H1 (cell line): ENCODE results near the gene SLC1A7. TPM values are rescaled to one million over a fixed set of nuclear protein-coding genes. Genes with fewer than 3 reads are reported as not detected.

Experiments used
- CTCF ChIA-PET: fragments of 300-600 bp; sonication (Branson Sonifier 250); formaldehyde crosslinking; loops from one replicate; lab custom pipeline; 2021; ENCODE audit not compliant: partially characterized antibody; lab: Charles Lee
- POLR2A ChIA-PET: fragments of 300-600 bp; sonication (Branson Sonifier 250); formaldehyde crosslinking; loops from one replicate; lab custom pipeline; 2021; ENCODE audit warnings: inconsistent platforms; ENCODE audit not compliant: partially characterized antibody; lab: Charles Lee
- DNase-seq, 2 experiments: peaks; one replicate each; pipeline versions ENCODE4 v3.0.0 to v3.0.0-alpha.2; 2010 to 2022; ENCODE audit warnings: low spot score in 2 of 2, low read depth in 1 of 2, mixed read lengths in 1 of 2
- FAIRE-seq: peaks from 2 replicates; lab custom pipeline; 2011; peaks lifted over from hg19 to GRCh38; lab: Jason Lieb, UNC
- H2AFZ ChIP-seq: 2 replicates; pipeline ENCODE4 v1.8.1; 2012; ENCODE audit warnings: low read length, inconsistent platforms
- H2AK5ac ChIP-seq: 2 replicates; pipeline ENCODE4 v1.6.1; 2013; ENCODE audit warnings: low read depth, low read length
- H2BK120ac ChIP-seq: replicated peaks from 2 replicates; pipeline ENCODE3; 2013; ENCODE audit warnings: low read depth, low read length, inconsistent platforms
- H2BK12ac ChIP-seq: 2 replicates; pipeline ENCODE4 v1.6.1; 2013; ENCODE audit warnings: low read depth, low read length
- H2BK15ac ChIP-seq: 2 replicates; pipeline ENCODE4 v1.6.1; 2013; ENCODE audit warnings: low read length
- H2BK20ac ChIP-seq: 2 replicates; pipeline ENCODE4 v1.6.1; 2013; ENCODE audit warnings: low read length
- H2BK5ac ChIP-seq: 2 replicates; pipeline ENCODE4 v1.6.1; 2013; ENCODE audit warnings: low read depth, low read length
- H3K14ac ChIP-seq: 2 replicates; pipeline ENCODE4 v1.6.1; 2013; ENCODE audit warnings: inconsistent platforms; ENCODE audit not compliant: insufficient read length
- H3K18ac ChIP-seq: 2 replicates; pipeline ENCODE4 v1.6.1; 2013; ENCODE audit warnings: low read length; ENCODE audit errors: extremely low read depth
- H3K23ac ChIP-seq: 2 replicates; pipeline ENCODE4 v1.6.1; 2013; ENCODE audit warnings: inconsistent platforms; ENCODE audit not compliant: insufficient read length
- H3K23me2 ChIP-seq: 2 replicates; pipeline ENCODE4 v1.6.1; 2013; ENCODE audit warnings: low read depth, low read length
- H3K27ac ChIP-seq: 2 replicates; pipeline ENCODE4 v1.6.1; 2011; ENCODE audit warnings: low read depth, low read length, inconsistent platforms
- H3K27me3 ChIP-seq, 4 experiments: replicated peaks in 1 of 4; 1 replicate in 1 of 4; 2 replicates in 3 of 4; pipeline versions ENCODE4 v1.6.1 to v1.8.1; 2011 to 2013; ENCODE audit warnings: low read length in 3 of 4, mild to moderate bottlenecking in 3 of 4, inconsistent platforms in 2 of 4, mixed read lengths in 2 of 4, moderate library complexity in 1 of 4; ENCODE audit not compliant: control insufficient read depth in 3 of 4, insufficient read depth in 3 of 4; ENCODE audit errors: extremely low read depth in 1 of 4
- H3K36me3 ChIP-seq, 4 experiments: 2 replicates each; pipeline versions ENCODE4 v1.6.1 to v1.8.1; 2011 to 2013; ENCODE audit warnings: mild to moderate bottlenecking in 4 of 4, low read length in 3 of 4, moderate library complexity in 2 of 4, control low read depth in 1 of 4, inconsistent platforms in 1 of 4; ENCODE audit not compliant: insufficient read depth in 4 of 4, control insufficient read depth in 2 of 4
- H3K4ac ChIP-seq: replicated peaks from 2 replicates; pipeline ENCODE3; 2013; ENCODE audit warnings: low read length, low read depth, mixed read lengths, inconsistent platforms; ENCODE audit not compliant: insufficient read length
- H3K4me1 ChIP-seq, 4 experiments: replicated peaks in 1 of 4; 1 replicate in 1 of 4; 2 replicates in 3 of 4; pipeline versions ENCODE4 v1.6.1 to v1.8.1; 2011 to 2013; ENCODE audit warnings: low read length in 3 of 4, inconsistent platforms in 2 of 4, mixed read lengths in 1 of 4; ENCODE audit not compliant: insufficient read depth in 4 of 4, control insufficient read depth in 3 of 4
- H3K4me2 ChIP-seq, 2 experiments: 2 replicates each; pipeline versions ENCODE4 v1.6.1 to v1.8.1; 2011 to 2013; ENCODE audit warnings: low read depth in 2 of 2, low read length in 2 of 2, control low read depth in 1 of 2, inconsistent platforms in 1 of 2, mild to moderate bottlenecking in 1 of 2; ENCODE audit not compliant: insufficient read depth in 1 of 2
- H3K4me3 ChIP-seq, 4 experiments: fragments of 200-600, 300-600 bp in 1 of 4; sonication (generic), shearing (Covaris generic), sonication (Bioruptor Twin) in 1 of 4; 2 replicates each; pipeline versions ENCODE4 v1.5.1 to v1.8.1; 2011 to 2016; ENCODE audit warnings: low read length in 4 of 4, low read depth in 3 of 4, control low read depth in 2 of 4, inconsistent platforms in 2 of 4, mild to moderate bottlenecking in 2 of 4, mixed read lengths in 1 of 4, moderate library complexity in 1 of 4; ENCODE audit not compliant: insufficient read depth in 2 of 4; ENCODE audit errors: extremely low read depth in 1 of 4
- H3K56ac ChIP-seq: replicated peaks from 2 replicates; pipeline ENCODE3; 2013; ENCODE audit warnings: low read depth, mild to moderate bottlenecking, mixed read lengths, low read length, inconsistent platforms; ENCODE audit not compliant: insufficient read length
- H3K79me1 ChIP-seq: 2 replicates; pipeline ENCODE4 v1.6.1; 2013; ENCODE audit warnings: low read depth, low read length, control low read depth
- H3K79me2 ChIP-seq, 2 experiments: 2 replicates each; pipeline versions ENCODE4 v1.6.1 to v1.8.1; 2012 to 2013; ENCODE audit warnings: low read length in 2 of 2, mild to moderate bottlenecking in 2 of 2, inconsistent platforms in 1 of 2; ENCODE audit not compliant: insufficient read depth in 2 of 2, control insufficient read depth in 1 of 2
- H3K9ac ChIP-seq, 4 experiments: replicated peaks in 1 of 4; 1 replicate in 1 of 4; 2 replicates in 3 of 4; pipeline versions ENCODE4 v1.6.1 to v1.8.1; 2011 to 2013; ENCODE audit warnings: low read depth in 3 of 4, low read length in 3 of 4, control low read depth in 2 of 4, mild to moderate bottlenecking in 2 of 4, moderate library complexity in 2 of 4, inconsistent platforms in 1 of 4; ENCODE audit errors: extremely low read depth in 1 of 4
- H3K9me3 ChIP-seq, 2 experiments: 2 replicates each; pipeline versions ENCODE4 v1.6.1 to v1.8.1; 2012 to 2013; ENCODE audit warnings: mild to moderate bottlenecking in 2 of 2, moderate library complexity in 2 of 2, control low read depth in 1 of 2, inconsistent platforms in 1 of 2, low read depth in 1 of 2, low read length in 1 of 2, mixed read lengths in 1 of 2; ENCODE audit not compliant: insufficient read depth in 2 of 2
- H4K20me1 ChIP-seq, 2 experiments: replicated peaks in 1 of 2; 2 replicates each; pipeline versions ENCODE3 to v1.8.1; 2011 to 2013; ENCODE audit warnings: inconsistent platforms in 2 of 2, low read length in 2 of 2, mild to moderate bottlenecking in 1 of 2; ENCODE audit not compliant: insufficient read depth in 2 of 2, control insufficient read depth in 1 of 2
- H4K5ac ChIP-seq: 2 replicates; pipeline ENCODE4 v1.6.1; 2013; ENCODE audit warnings: low read length, low read depth, mixed read lengths, inconsistent platforms; ENCODE audit not compliant: insufficient read length
- H4K8ac ChIP-seq: 2 replicates; pipeline ENCODE4 v1.8.0; 2013; ENCODE audit warnings: mild to moderate bottlenecking, moderate library complexity, low read length, inconsistent platforms; ENCODE audit not compliant: insufficient read depth; ENCODE audit errors: extremely low read depth
- H4K91ac ChIP-seq: replicated peaks from 2 replicates; pipeline ENCODE3; 2013; ENCODE audit warnings: low read length, mixed read lengths, inconsistent platforms; ENCODE audit not compliant: insufficient read length
- MAFK ChIP-seq: IDR thresholded peaks from 2 replicates; pipeline ENCODE4 v1.6.1; 2012; ENCODE audit warnings: low read depth, mild to moderate bottlenecking, improper control_type of control experiment, low read length
- POLR2A ChIP-seq, 2 experiments: IDR thresholded peaks; 1 replicate in 1 of 2; 2 replicates in 1 of 2; pipeline ENCODE4 v1.6.1; 2011; ENCODE audit warnings: low read depth in 2 of 2, low read length in 2 of 2, mild to moderate bottlenecking in 2 of 2; ENCODE audit errors: control extremely low read depth in 1 of 2
- RAD21 ChIP-seq, 2 experiments: IDR thresholded peaks in 1 of 2; conservative IDR thresholded peaks in 1 of 2; 2 replicates each; pipeline ENCODE4 v1.6.1; 2011; ENCODE audit warnings: low read depth in 2 of 2, low read length in 2 of 2, improper control_type of control experiment in 1 of 2, inconsistent platforms in 1 of 2, mild to moderate bottlenecking in 1 of 2, moderate library complexity in 1 of 2
- WGBS, 2 experiments: shearing (Covaris generic) in 1 of 2; methylation state at CpG; one replicate each; pipeline versions ENCODE4 v1.1.6 to v1.1.7; 2013 to 2015; ENCODE audit warnings: low lambda C conversion rate in 2 of 2, mixed read lengths in 2 of 2, inconsistent platforms in 1 of 2, low coverage in 1 of 2, missing lambda C conversion rate in 1 of 2; ENCODE audit not compliant: insufficient replicate concordance in 2 of 2, insufficient coverage in 1 of 2, insufficient read length in 1 of 2; ENCODE audit errors: extremely low coverage in 1 of 2, missing lambda C conversion rate in 1 of 2; 5-methylcytosine and 5-hydroxymethylcytosine counted together
- polyA plus RNA-seq, 7 experiments: library from polyadenylated mRNA; depleted of rRNA in 3 of 7; stranded (reverse) in 5 of 7; unstranded in 2 of 7; fragments of >200 nt in 5 of 7; fragments of 200-250 nt in 2 of 7; gene quantifications; 1 replicate in 5 of 7; 2 replicates in 1 of 7; 4 replicates in 1 of 7; pipeline versions ENCODE4 v1.2.1 to v1.2.3, GENCODE V29; 2011 to 2013; ENCODE audit warnings: missing spikeins in 2 of 7, mixed read lengths in 2 of 7
- total RNA-seq: library from RNA; stranded (reverse); fragmentation: NEBNext Ultra II Directional; extraction: Animal tissue kit (Norgen Biotek cat#: 25700); gene quantifications from 2 replicates; pipeline ENCODE4 v1.2.1, GENCODE V29; 2021
- TF ChIP-seq, protein P1 (sequence below): IDR thresholded peaks from 2 replicates; pipeline ENCODE4 v1.6.1; 2011; ENCODE audit warnings: low read length, improper control_type of control experiment

SLC1A7 gene
- total and polyA plus RNA-seq, 2 of the 8 experiments (the other 6 are each of a cell fraction or from before 2014, with no cell fraction given) = not detected

DNA sequence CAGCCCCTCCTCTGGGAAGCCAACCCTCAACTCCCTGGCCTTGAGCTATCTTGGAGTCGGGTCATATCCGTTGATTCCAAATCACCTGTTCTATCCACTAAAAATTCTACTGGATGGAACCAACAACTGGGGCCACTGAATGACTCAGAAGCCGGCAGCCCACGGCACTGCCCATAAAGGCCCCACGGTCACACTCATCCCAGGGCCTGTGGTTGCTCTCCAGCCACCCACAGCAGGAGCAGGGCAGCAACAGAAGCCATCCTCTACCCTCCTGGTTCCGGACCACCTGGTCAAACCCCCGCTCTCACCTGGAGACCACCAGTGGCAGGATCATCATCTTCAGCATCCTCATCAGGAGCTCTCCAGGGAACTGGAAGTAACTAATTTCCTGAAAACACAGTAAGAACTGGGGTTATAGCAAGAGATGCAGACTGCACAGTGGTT, 8.4 kb downstream of the SLC1A7 start:
- no peaks in the 10 kb centered on the region for H3K79me1 ChIP-seq
- H4K8ac ChIP-seq = no peak overlapping the region
- H2BK12ac ChIP-seq = no peak overlapping the region
- ChIA-PET POLR2A (no interaction called here), CTCF (interaction anchor here (1.3 kb wide), 1 partner anchor 52 kb away, joined by 3 read pairs; no protein-coding TSS in a partner anchor)
- H2AK5ac ChIP-seq = no peak overlapping the region
- H3K4me1 ChIP-seq = no peaks in the 10 kb centered on the region
- no peak overlapping the region for H3K9ac ChIP-seq
- peaks cover 5 to 9% of the 10 kb centered on the region in 2 experiments; a peak in 3 of 4 replicates for H3K9me3 ChIP-seq
- TF ChIP-seq POLR2A (IDR thresholded peaks at IDR 0.05; ENCODE audit: control extremely low read depth in 1 of 2, low read depth in 2 of 2, low read length in 2 of 2) = no peak
- TF ChIP-seq RAD21 (IDR thresholded peaks at IDR 0.05 in 1 of 2, conservative IDR thresholded peaks at IDR 0.05 in 1 of 2; ENCODE audit: low read depth in 2 of 2, low read length in 2 of 2) = no peak
- TF ChIP-seq, protein P1, sequence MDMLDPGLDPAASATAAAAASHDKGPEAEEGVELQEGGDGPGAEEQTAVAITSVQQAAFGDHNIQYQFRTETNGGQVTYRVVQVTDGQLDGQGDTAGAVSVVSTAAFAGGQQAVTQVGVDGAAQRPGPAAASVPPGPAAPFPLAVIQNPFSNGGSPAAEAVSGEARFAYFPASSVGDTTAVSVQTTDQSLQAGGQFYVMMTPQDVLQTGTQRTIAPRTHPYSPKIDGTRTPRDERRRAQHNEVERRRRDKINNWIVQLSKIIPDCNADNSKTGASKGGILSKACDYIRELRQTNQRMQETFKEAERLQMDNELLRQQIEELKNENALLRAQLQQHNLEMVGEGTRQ = no peak
- TF ChIP-seq MAFK = no peak
- TF ChIP-seq, all 59 proteins: peak for 0
- H3K23me2 ChIP-seq = no peaks in the 10 kb centered on the region
- no peak overlapping the region for H2AFZ ChIP-seq
- no peak overlapping the region for H2BK20ac ChIP-seq
- H3K14ac ChIP-seq = no peak overlapping the region
- H4K5ac ChIP-seq = no peak overlapping the region
- H3K4me2 ChIP-seq = no peak overlapping the region
- WGBS, 2 experiments = 90% methylated on average over 7 of the region's 7 CpGs; no CpG with 5 or more reads in 1 of the 2 experiments
- no peaks in the 10 kb centered on the region for H3K79me2 ChIP-seq
- FAIRE-seq = no peak
- H3K27ac ChIP-seq = no peak overlapping the region
- H2BK5ac ChIP-seq = no peak overlapping the region
- no peak overlapping the region for H2BK15ac ChIP-seq
- H3K27me3 ChIP-seq = no peaks in the 10 kb centered on the region
- H3K56ac ChIP-seq = no peak overlapping the region
- no peak for DNase-seq
- no peaks in the 10 kb centered on the region for H3K36me3 ChIP-seq
- H3K18ac ChIP-seq = no peak overlapping the region
- H3K4me3 ChIP-seq = no peak overlapping the region
- no peak overlapping the region for H3K4ac ChIP-seq
- no peak overlapping the region for H4K91ac ChIP-seq
- no peak overlapping the region for H3K23ac ChIP-seq
- H2BK120ac ChIP-seq = no peak overlapping the region
- no peaks in the 10 kb centered on the region for H4K20me1 ChIP-seq
